Measurements from ENCODE around the gene CD33.

Gene CD33

GRCh38 chr19:51240866-51241265 lies 16.0 kb downstream of the CD33 start:
- no peaks in the 10 kb centered on the region for H3K4me1 ChIP-seq (ENCODE audit: insufficient read depth, low read length)
- H3K9ac ChIP-seq (ENCODE audit: low read depth, low read length) = no peak overlapping the region
- no peak overlapping the region for H2AFZ ChIP-seq (ENCODE audit: low read depth, low read length)
- no peak overlapping the region for H3K4me2 ChIP-seq (ENCODE audit: insufficient read depth, low read length)
- TF ChIP-seq, protein P1, sequence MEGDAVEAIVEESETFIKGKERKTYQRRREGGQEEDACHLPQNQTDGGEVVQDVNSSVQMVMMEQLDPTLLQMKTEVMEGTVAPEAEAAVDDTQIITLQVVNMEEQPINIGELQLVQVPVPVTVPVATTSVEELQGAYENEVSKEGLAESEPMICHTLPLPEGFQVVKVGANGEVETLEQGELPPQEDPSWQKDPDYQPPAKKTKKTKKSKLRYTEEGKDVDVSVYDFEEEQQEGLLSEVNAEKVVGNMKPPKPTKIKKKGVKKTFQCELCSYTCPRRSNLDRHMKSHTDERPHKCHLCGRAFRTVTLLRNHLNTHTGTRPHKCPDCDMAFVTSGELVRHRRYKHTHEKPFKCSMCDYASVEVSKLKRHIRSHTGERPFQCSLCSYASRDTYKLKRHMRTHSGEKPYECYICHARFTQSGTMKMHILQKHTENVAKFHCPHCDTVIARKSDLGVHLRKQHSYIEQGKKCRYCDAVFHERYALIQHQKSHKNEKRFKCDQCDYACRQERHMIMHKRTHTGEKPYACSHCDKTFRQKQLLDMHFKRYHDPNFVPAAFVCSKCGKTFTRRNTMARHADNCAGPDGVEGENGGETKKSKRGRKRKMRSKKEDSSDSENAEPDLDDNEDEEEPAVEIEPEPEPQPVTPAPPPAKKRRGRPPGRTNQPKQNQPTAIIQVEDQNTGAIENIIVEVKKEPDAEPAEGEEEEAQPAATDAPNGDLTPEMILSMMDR (IDR thresholded peaks at IDR 0.05; ENCODE audit: borderline replicate concordance, extremely low read depth, low read length, poor library complexity, severe bottlenecking) = no peak
- TF ChIP-seq EZH2 (IDR thresholded peaks at IDR 0.05; ENCODE audit: borderline replicate concordance, low read depth, low read length, severe bottlenecking) = no peak
- no peak overlapping the region for H3K27ac ChIP-seq (ENCODE audit: low read length)
- no peaks in the 10 kb centered on the region for H3K36me3 ChIP-seq (ENCODE audit: insufficient read depth, low read length)
- DNase-seq (no peak), ATAC-seq (ENCODE audit: insufficient read depth, low read depth) (no peak)
- H4K20me1 ChIP-seq (ENCODE audit: insufficient read depth, low read length) = no peaks in the 10 kb centered on the region; the same call in 1 of the 2 replicates
- H3K4me3 ChIP-seq (ENCODE audit: low read depth in 1 of 2, low read length in 2 of 2) = no peak overlapping the region
- no peaks in the 10 kb centered on the region for H3K79me2 ChIP-seq (ENCODE audit: insufficient read depth, low read length)
- peaks cover 2% of the 10 kb centered on the region for H3K27me3 ChIP-seq (ENCODE audit: insufficient read depth, low read length, poor library complexity)
- no peaks in the 10 kb centered on the region for H3K9me3 ChIP-seq (ENCODE audit: insufficient read depth, low read length, severe bottlenecking)

GRCh38 chr19:51242881-51243630 lies 18.2 kb downstream of the CD33 start:
- Histone ChIP-seq H3K4me3 (ENCODE audit: low read depth in 1 of 2, low read length in 2 of 2) (no peak overlapping the region), H3K79me2 (ENCODE audit: insufficient read depth, low read length) (no peaks in the 10 kb centered on the region), H3K9ac (ENCODE audit: low read depth, low read length) (no peak overlapping the region), H3K36me3 (ENCODE audit: insufficient read depth, low read length) (no peaks in the 10 kb centered on the region), H3K27ac (ENCODE audit: low read length) (no peak overlapping the region), H3K4me2 (ENCODE audit: insufficient read depth, low read length) (no peak overlapping the region), H2AFZ (ENCODE audit: low read depth, low read length) (no peak overlapping the region), H3K9me3 (ENCODE audit: insufficient read depth, low read length, severe bottlenecking) (no peaks in the 10 kb centered on the region), H3K4me1 (ENCODE audit: insufficient read depth, low read length) (no peaks in the 10 kb centered on the region), H4K20me1 (ENCODE audit: insufficient read depth, low read length) (no peaks in the 10 kb centered on the region; the same call in 1 of the 2 replicates), H3K27me3 (ENCODE audit: insufficient read depth, low read length, poor library complexity) (peaks cover 2% of the 10 kb centered on the region)
- ATAC-seq (ENCODE audit: insufficient read depth, low read depth) = no peak
- TF ChIP-seq, protein P1 (IDR thresholded peaks at IDR 0.05; ENCODE audit: borderline replicate concordance, extremely low read depth, low read length, poor library complexity, severe bottlenecking) = no peak
- TF ChIP-seq EZH2 (IDR thresholded peaks at IDR 0.05; ENCODE audit: borderline replicate concordance, low read depth, low read length, severe bottlenecking) = no peak
- DNase-seq = no peak

- Histone ChIP-seq H3K27ac (ENCODE audit: low read length) (no peak overlapping the region), H3K9me3 (ENCODE audit: insufficient read depth, low read length, severe bottlenecking) (no peaks in the 10 kb centered on the region), H3K79me2 (ENCODE audit: insufficient read depth, low read length) (no peaks in the 10 kb centered on the region), H3K36me3 (ENCODE audit: insufficient read depth, low read length) (no peaks in the 10 kb centered on the region), H4K20me1 (ENCODE audit: insufficient read depth, low read length) (no peaks in the 10 kb centered on the region), H2AFZ (ENCODE audit: low read depth, low read length) (no peak overlapping the region), H3K4me1 (ENCODE audit: insufficient read depth, low read length) (no peaks in the 10 kb centered on the region), H3K27me3 (ENCODE audit: insufficient read depth, low read length, poor library complexity) (no peaks in the 10 kb centered on the region), H3K4me2 (ENCODE audit: insufficient read depth, low read length) (no peak overlapping the region), H3K4me3 (ENCODE audit: low read depth in 1 of 2, low read length in 2 of 2) (no peak overlapping the region), H3K9ac (ENCODE audit: low read depth, low read length) (no peak overlapping the region)
- DNase-seq (no peak), ATAC-seq (ENCODE audit: insufficient read depth, low read depth) (no peak)
- TF ChIP-seq EZH2 (IDR thresholded peaks at IDR 0.05; ENCODE audit: borderline replicate concordance, low read depth, low read length, severe bottlenecking) = no peak
- TF ChIP-seq, protein P1 (IDR thresholded peaks at IDR 0.05; ENCODE audit: borderline replicate concordance, extremely low read depth, low read length, poor library complexity, severe bottlenecking) = no peak
Observed at GRCh38 chr19:51246164-51246552, 21.3 kb downstream of the CD33 start.
